ENCODE data around the gene PITPNC1.

DNA sequence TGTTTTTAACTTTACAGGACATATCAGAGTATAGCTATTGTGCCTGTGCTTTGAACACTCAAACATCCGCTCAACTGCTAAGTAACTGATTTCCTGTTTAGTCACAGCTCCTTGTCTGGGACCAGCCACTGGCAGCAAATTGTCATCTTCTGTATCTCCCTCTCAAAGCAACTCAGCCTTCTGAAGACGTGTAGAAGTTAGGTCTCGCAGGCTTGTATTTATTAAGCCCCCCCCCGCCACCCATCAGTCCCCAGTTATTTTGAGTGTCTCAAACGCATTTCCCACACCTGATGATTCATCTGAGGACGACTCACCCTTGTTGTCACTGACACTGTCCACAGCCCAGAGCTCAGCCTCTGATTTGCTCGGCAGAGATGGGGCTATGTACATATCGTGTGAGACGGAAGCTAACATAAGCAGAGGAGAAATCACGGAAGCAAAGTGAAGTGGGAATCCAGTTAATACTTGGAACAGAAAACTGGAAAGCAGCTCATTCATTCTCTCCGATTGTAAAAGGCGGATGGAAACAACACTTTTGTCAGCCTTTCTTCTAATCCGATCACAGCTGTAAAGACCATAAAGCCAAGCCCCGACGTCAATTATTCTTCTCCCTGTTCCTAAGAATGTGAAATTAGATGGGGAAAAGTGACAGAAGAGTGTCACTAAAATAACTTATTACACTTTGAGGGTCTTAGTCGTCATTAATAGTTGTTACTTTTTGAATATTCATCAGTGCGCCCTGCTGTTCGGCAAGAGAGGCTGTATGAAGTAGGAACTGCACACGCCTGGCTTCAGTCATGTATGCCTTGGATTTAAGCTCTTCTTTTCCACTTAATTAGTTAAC lies 64.2 kb downstream of the PITPNC1 start:
- TF ChIP-seq, protein P1, sequence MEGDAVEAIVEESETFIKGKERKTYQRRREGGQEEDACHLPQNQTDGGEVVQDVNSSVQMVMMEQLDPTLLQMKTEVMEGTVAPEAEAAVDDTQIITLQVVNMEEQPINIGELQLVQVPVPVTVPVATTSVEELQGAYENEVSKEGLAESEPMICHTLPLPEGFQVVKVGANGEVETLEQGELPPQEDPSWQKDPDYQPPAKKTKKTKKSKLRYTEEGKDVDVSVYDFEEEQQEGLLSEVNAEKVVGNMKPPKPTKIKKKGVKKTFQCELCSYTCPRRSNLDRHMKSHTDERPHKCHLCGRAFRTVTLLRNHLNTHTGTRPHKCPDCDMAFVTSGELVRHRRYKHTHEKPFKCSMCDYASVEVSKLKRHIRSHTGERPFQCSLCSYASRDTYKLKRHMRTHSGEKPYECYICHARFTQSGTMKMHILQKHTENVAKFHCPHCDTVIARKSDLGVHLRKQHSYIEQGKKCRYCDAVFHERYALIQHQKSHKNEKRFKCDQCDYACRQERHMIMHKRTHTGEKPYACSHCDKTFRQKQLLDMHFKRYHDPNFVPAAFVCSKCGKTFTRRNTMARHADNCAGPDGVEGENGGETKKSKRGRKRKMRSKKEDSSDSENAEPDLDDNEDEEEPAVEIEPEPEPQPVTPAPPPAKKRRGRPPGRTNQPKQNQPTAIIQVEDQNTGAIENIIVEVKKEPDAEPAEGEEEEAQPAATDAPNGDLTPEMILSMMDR (IDR thresholded peaks at IDR 0.05), result no peak
- TF ChIP-seq POLR2A (IDR thresholded peaks at IDR 0.05), result no peak

Measured in uterus (tissue), 2 donors.